GM21576 (cell line): ENCODE data around the gene MAP10.

ENCODE experiments used
- ATAC-seq: cut with Tn5 transposase; IDR thresholded peaks from one replicate; pipeline ENCODE4 v1.9.1; 2021; ENCODE audit warnings: mild to moderate bottlenecking, moderate library complexity; ENCODE audit not compliant: unreplicated experiment

Gene MAP10

GRCh38 chr1:232854798-232855159 is 49.6 kb downstream of the MAP10 start:
- no peak for ATAC-seq

- no peak for ATAC-seq
Observed at GRCh38 chr1:232856541-232856940, 51.3 kb downstream of the MAP10 start.
